Renal cortical epithelial cell (primary cell): ENCODE data around the gene SLC1A3. TPM values are rescaled to one million over a fixed set of nuclear protein-coding genes. Genes with fewer than 3 reads are reported as not detected.

Experiments
- DNase-seq: peaks from one replicate; pipeline ENCODE4 v3.0.0-alpha.2; 2011; ENCODE audit warnings: low read depth
- total RNA-seq: library from RNA; depleted of rRNA; stranded (reverse); fragments of >200 nt; gene quantifications from 2 replicates; pipeline ENCODE4 v1.2.3, GENCODE V29; 2014

SLC1A3 gene
- total RNA-seq, 1 donor from 2014 or later, result 1.7 TPM

GRCh38 chr5:36717131-36717695 is 110.8 kb downstream of the SLC1A3 start:
- no peak for DNase-seq

GRCh38 chr5:36719282-36719681 is 112.9 kb downstream of the SLC1A3 start:
- no peak for DNase-seq

- DNase-seq, result no peak
Observed at GRCh38 chr5:36720688-36721087, 114.3 kb downstream of the SLC1A3 start.

- no peak for DNase-seq
Observed at GRCh38 chr5:36721664-36722235, 115.3 kb downstream of the SLC1A3 start.

- DNase-seq, result no peak
Observed at GRCh38 chr5:36722900-36723299, 116.5 kb downstream of the SLC1A3 start.

GRCh38 chr5:36723912-36724311 is 117.5 kb downstream of the SLC1A3 start:
- no peak for DNase-seq

- DNase-seq, result no peak
Observed at GRCh38 chr5:36724467-36725332, 118.3 kb downstream of the SLC1A3 start.

GRCh38 chr5:36726317-36726716 is 119.9 kb downstream of the SLC1A3 start:
- no peak for DNase-seq

- DNase-seq, result no peak
Observed at GRCh38 chr5:36726767-36727166, 120.4 kb downstream of the SLC1A3 start.

GRCh38 chr5:36728697-36729543 is 122.5 kb downstream of the SLC1A3 start:
- peak; percentile 77 for DNase-seq

GRCh38 chr5:36730537-36731216 is 124.3 kb downstream of the SLC1A3 start:
- DNase-seq, result no peak

- no peak for DNase-seq
Observed at GRCh38 chr5:36733183-36733582, 126.8 kb downstream of the SLC1A3 start.

GRCh38 chr5:36734422-36734821 is 128.0 kb downstream of the SLC1A3 start:
- DNase-seq, result peak; percentile 26

GRCh38 chr5:36735891-36736290 is 129.5 kb downstream of the SLC1A3 start:
- DNase-seq, result no peak
